Measurements from ENCODE around the gene BRF1. TPM values are rescaled to one million over a fixed set of nuclear protein-coding genes. Genes with fewer than 3 reads are reported as not detected.

The BRF1 gene
- total RNA-seq, 4 donors from 2014 or later: 37.9 to 102 (median 52.5) TPM

GRCh38 chr14:105273062-105273461 lies 27.7 kb downstream of the BRF1 start:
- no peak for DNase-seq (ENCODE audit: low spot score in 2 of 2)
- 51% methylated on average over 7 of the region's 12 CpGs for WGBS

GRCh38 chr14:105272623-105273022 lies 28.2 kb downstream of the BRF1 start:
- 85% methylated on average over 10 of the region's 15 CpGs for WGBS
- peaks cover 20% of the 10 kb centered on the region for H3K4me1 ChIP-seq
- TF ChIP-seq POLR2AphosphoS5 (IDR thresholded peaks at IDR 0.05) (no peak), EP300 (IDR thresholded peaks at IDR 0.05) (no peak), POLR2A (IDR thresholded peaks at IDR 0.05) (no peak), CTCF (IDR thresholded peaks at IDR 0.05) (no peak)
- no peaks in the 10 kb centered on the region for H3K27me3 ChIP-seq
- DNase-seq (ENCODE audit: low spot score in 2 of 2): no peak
- H3K27ac ChIP-seq: peak overlapping the region; percentile 60
- no peaks in the 10 kb centered on the region for H3K9me3 ChIP-seq
- H3K36me3 ChIP-seq: peaks cover 20% of the 10 kb centered on the region
- no peak overlapping the region for H3K4me3 ChIP-seq

More at GRCh38 chr14:105273062-105273461, 27.7 kb downstream of the BRF1 start:
- peak overlapping the region; percentile 60 for H3K27ac ChIP-seq
- H3K27me3 ChIP-seq: no peaks in the 10 kb centered on the region
- TF ChIP-seq POLR2AphosphoS5 (IDR thresholded peaks at IDR 0.05) (no peak), POLR2A (IDR thresholded peaks at IDR 0.05) (no peak), EP300 (IDR thresholded peaks at IDR 0.05) (no peak), CTCF (IDR thresholded peaks at IDR 0.05) (no peak)
- H3K36me3 ChIP-seq: peaks cover 16% of the 10 kb centered on the region
- H3K9me3 ChIP-seq: no peaks in the 10 kb centered on the region
- H3K4me1 ChIP-seq: peaks cover 25% of the 10 kb centered on the region
- H3K4me3 ChIP-seq: no peak overlapping the region

GRCh38 chr14:105271224-105271890 lies 29.4 kb downstream of the BRF1 start:
- WGBS: 91% methylated on average over 15 of the region's 22 CpGs
- Histone ChIP-seq H3K4me3 (no peak overlapping the region), H3K4me1 (peaks cover 19% of the 10 kb centered on the region), H3K27ac (no peak overlapping the region), H3K27me3 (no peaks in the 10 kb centered on the region), H3K36me3 (peaks cover 27% of the 10 kb centered on the region), H3K9me3 (no peaks in the 10 kb centered on the region)
- TF ChIP-seq POLR2AphosphoS5 (IDR thresholded peaks at IDR 0.05) (no peak), EP300 (IDR thresholded peaks at IDR 0.05) (no peak), CTCF (IDR thresholded peaks at IDR 0.05) (no peak), POLR2A (IDR thresholded peaks at IDR 0.05) (no peak)
- DNase-seq (ENCODE audit: low spot score in 2 of 2): no peak

GRCh38 chr14:105269405-105269804 lies 31.4 kb downstream of the BRF1 start:
- DNase-seq (ENCODE audit: low spot score in 2 of 2): no peak
- no peak for TF ChIP-seq CTCF (IDR thresholded peaks at IDR 0.05)
- no peak for TF ChIP-seq POLR2AphosphoS5 (IDR thresholded peaks at IDR 0.05)
- no peak for TF ChIP-seq EP300 (IDR thresholded peaks at IDR 0.05)
- no peak for TF ChIP-seq POLR2A (IDR thresholded peaks at IDR 0.05)
- H3K9me3 ChIP-seq: no peaks in the 10 kb centered on the region
- peaks cover 30% of the 10 kb centered on the region for H3K36me3 ChIP-seq
- H3K4me3 ChIP-seq: no peak overlapping the region
- H3K27ac ChIP-seq: no peak overlapping the region
- H3K27me3 ChIP-seq: no peaks in the 10 kb centered on the region
- peaks cover 17% of the 10 kb centered on the region for H3K4me1 ChIP-seq
- 67% methylated on average over 3 of the region's 11 CpGs for WGBS

- no peak for DNase-seq (ENCODE audit: low spot score in 2 of 2)
- no peaks in the 10 kb centered on the region for H3K9me3 ChIP-seq
- H3K4me1 ChIP-seq: peaks cover 13% of the 10 kb centered on the region
- WGBS: 91% methylated on average over 17 of the region's 18 CpGs
- H3K36me3 ChIP-seq: peaks cover 35% of the 10 kb centered on the region
- no peak for TF ChIP-seq POLR2A (IDR thresholded peaks at IDR 0.05)
- no peak for TF ChIP-seq POLR2AphosphoS5 (IDR thresholded peaks at IDR 0.05)
- no peak for TF ChIP-seq CTCF (IDR thresholded peaks at IDR 0.05)
- TF ChIP-seq EP300 (IDR thresholded peaks at IDR 0.05): no peak
- no peaks in the 10 kb centered on the region for H3K27me3 ChIP-seq
- H3K4me3 ChIP-seq: no peak overlapping the region
- no peak overlapping the region for H3K27ac ChIP-seq
Observed at GRCh38 chr14:105268736-105269354, 32.0 kb downstream of the BRF1 start.

Data from suprapubic skin (tissue), 4 donors.